ENCODE results near the gene ISG15.

Gene ISG15

GRCh38 chr1:1046243-1046642 lies 32.9 kb downstream of the ISG15 start:
- TF ChIP-seq, protein P1, sequence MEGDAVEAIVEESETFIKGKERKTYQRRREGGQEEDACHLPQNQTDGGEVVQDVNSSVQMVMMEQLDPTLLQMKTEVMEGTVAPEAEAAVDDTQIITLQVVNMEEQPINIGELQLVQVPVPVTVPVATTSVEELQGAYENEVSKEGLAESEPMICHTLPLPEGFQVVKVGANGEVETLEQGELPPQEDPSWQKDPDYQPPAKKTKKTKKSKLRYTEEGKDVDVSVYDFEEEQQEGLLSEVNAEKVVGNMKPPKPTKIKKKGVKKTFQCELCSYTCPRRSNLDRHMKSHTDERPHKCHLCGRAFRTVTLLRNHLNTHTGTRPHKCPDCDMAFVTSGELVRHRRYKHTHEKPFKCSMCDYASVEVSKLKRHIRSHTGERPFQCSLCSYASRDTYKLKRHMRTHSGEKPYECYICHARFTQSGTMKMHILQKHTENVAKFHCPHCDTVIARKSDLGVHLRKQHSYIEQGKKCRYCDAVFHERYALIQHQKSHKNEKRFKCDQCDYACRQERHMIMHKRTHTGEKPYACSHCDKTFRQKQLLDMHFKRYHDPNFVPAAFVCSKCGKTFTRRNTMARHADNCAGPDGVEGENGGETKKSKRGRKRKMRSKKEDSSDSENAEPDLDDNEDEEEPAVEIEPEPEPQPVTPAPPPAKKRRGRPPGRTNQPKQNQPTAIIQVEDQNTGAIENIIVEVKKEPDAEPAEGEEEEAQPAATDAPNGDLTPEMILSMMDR (conservative IDR thresholded peaks at IDR 0.05; ENCODE audit: low read length) = no peak
- H3K4me3 ChIP-seq (ENCODE audit: low read length) = no peak overlapping the region
- no peak for DNase-seq (ENCODE audit: low read depth)

- no peak for DNase-seq (ENCODE audit: low read depth)
- no peak overlapping the region for H3K4me3 ChIP-seq (ENCODE audit: low read length)
- TF ChIP-seq, protein P1 (conservative IDR thresholded peaks at IDR 0.05; ENCODE audit: low read length) = no peak
Measured at GRCh38 chr1:1046767-1047166, 33.5 kb downstream of the ISG15 start.

GRCh38 chr1:1047407-1047806 lies 34.1 kb downstream of the ISG15 start:
- TF ChIP-seq, protein P1 (conservative IDR thresholded peaks at IDR 0.05; ENCODE audit: low read length) = no peak
- no peak overlapping the region for H3K4me3 ChIP-seq (ENCODE audit: low read length)
- no peak for DNase-seq (ENCODE audit: low read depth)

DNA sequence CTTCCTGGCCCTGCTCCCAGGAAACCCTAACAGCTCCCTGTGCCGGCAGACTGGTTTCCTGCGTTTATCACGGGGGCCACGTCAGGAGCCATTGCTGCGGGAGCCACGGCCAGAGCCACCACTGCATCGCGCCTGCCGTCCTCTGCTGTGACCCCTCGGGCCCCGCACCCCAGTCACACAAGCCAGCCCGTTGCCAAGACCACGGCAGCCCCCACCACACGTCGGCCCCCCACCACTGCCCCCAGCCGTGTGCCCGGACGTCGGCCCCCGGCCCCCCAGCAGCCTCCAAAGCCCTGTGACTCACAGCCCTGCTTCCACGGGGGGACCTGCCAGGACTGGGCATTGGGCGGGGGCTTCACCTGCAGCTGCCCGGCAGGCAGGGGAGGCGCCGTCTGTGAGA lies 34.7 kb downstream of the ISG15 start:
- TF ChIP-seq, protein P1 (conservative IDR thresholded peaks at IDR 0.05; ENCODE audit: low read length) = no peak
- H3K4me3 ChIP-seq (ENCODE audit: low read length) = no peak overlapping the region
- DNase-seq (ENCODE audit: low read depth) = no peak

DNA sequence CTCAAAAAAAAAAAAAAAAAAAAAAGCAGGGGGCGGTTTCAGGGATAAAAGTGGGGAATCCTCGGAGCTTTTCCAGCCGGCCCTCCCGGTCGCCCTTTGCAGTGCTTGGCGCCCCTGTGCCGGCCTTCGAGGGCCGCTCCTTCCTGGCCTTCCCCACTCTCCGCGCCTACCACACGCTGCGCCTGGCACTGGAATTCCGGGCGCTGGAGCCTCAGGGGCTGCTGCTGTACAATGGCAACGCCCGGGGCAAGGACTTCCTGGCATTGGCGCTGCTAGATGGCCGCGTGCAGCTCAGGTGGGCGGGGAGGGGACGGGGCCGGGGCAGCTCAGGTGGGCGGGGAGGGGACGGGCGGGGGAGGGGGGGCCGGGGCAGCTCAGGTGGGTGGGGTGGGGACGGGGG lies 35.5 kb downstream of the ISG15 start:
- TF ChIP-seq, protein P1 (conservative IDR thresholded peaks at IDR 0.05; ENCODE audit: low read length) = no peak
- no peak overlapping the region for H3K4me3 ChIP-seq (ENCODE audit: low read length)
- no peak for DNase-seq (ENCODE audit: low read depth)

DNA sequence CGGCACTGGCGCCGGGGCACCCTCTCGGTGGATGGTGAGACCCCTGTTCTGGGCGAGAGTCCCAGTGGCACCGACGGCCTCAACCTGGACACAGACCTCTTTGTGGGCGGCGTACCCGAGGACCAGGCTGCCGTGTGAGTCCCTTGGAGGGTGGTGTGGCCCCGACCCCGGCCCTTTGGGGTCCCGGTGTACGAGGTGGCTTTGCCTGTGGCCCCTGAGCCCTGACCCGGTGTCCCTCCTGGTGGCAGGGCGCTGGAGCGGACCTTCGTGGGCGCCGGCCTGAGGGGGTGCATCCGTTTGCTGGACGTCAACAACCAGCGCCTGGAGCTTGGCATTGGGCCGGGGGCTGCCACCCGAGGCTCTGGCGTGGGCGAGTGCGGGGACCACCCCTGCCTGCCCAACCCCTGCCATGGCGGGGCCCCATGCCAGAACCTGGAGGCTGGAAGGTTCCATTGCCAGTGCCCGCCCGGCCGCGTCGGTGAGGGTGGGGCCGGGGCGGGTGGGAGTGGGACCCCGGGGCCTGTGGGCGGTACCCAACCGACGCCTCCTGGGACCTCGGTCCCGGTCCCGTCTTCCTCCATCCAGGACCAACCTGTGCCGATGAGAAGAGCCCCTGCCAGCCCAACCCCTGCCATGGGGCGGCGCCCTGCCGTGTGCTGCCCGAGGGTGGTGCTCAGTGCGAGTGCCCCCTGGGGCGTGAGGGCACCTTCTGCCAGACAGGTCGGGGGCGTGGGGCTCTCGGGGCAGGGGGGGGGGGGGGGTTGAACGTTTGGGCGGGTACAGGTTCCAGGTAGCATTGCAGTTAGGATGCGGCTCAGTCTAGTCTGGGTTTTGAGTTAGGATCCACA lies 36.2 kb downstream of the ISG15 start:
- DNase-seq (ENCODE audit: low read depth) = no peak
- no peak overlapping the region for H3K4me3 ChIP-seq (ENCODE audit: low read length)
- TF ChIP-seq, protein P1 (conservative IDR thresholded peaks at IDR 0.05; ENCODE audit: low read length) = no peak

GRCh38 chr1:1050577-1051052 lies 37.3 kb downstream of the ISG15 start:
- no peak for DNase-seq (ENCODE audit: low read depth)
- no peak overlapping the region for H3K4me3 ChIP-seq (ENCODE audit: low read length)
- TF ChIP-seq, protein P1 (conservative IDR thresholded peaks at IDR 0.05; ENCODE audit: low read length) = no peak
